Skeletal muscle cell (primary cell): ENCODE data around the gene FGF12.

ENCODE experiments used
- DNase-seq: peaks from one replicate; pipeline ENCODE4 v3.0.0-alpha.2; 2010; ENCODE audit warnings: low read depth
- H3K4me3 ChIP-seq: 2 replicates; pipeline ENCODE4 v1.5.1; 2011; ENCODE audit warnings: low read depth, mild to moderate bottlenecking, control low read depth, low read length, moderate library complexity

The FGF12 gene

GRCh38 chr3:192687488-192688152 lies 39.7 kb downstream of the FGF12 start:
- DNase-seq, result no peak
- H3K4me3 ChIP-seq, result no peak overlapping the region

- no peak for DNase-seq
- no peak overlapping the region for H3K4me3 ChIP-seq
Observed at GRCh38 chr3:192685801-192686200, 41.5 kb downstream of the FGF12 start.

- no peak overlapping the region for H3K4me3 ChIP-seq
- DNase-seq, result no peak
Observed at GRCh38 chr3:192684151-192684550, 43.2 kb downstream of the FGF12 start.

- DNase-seq, result no peak
Observed at GRCh38 chr3:192675958-192676649, 51.2 kb downstream of the FGF12 start.

GRCh38 chr3:192655628-192656027 lies 71.7 kb downstream of the FGF12 start:
- no peak for DNase-seq
- H3K4me3 ChIP-seq, result no peak overlapping the region

More at GRCh38 chr3:192675958-192676649, 51.2 kb downstream of the FGF12 start:
- H3K4me3 ChIP-seq, result no peak overlapping the region

- no peak for DNase-seq
- H3K4me3 ChIP-seq, result no peak overlapping the region
Observed at GRCh38 chr3:192655040-192655439, 72.3 kb downstream of the FGF12 start.

- no peak for DNase-seq
- H3K4me3 ChIP-seq, result no peak overlapping the region
Observed at GRCh38 chr3:192653862-192654261, 73.5 kb downstream of the FGF12 start.

- H3K4me3 ChIP-seq, result no peak overlapping the region
- no peak for DNase-seq
Observed at GRCh38 chr3:192652727-192653126, 74.6 kb downstream of the FGF12 start.

- H3K4me3 ChIP-seq, result no peak overlapping the region
- no peak for DNase-seq
Observed at GRCh38 chr3:192651836-192652512, 75.4 kb downstream of the FGF12 start.

- H3K4me3 ChIP-seq, result no peak overlapping the region
- no peak for DNase-seq
Observed at GRCh38 chr3:192645437-192645836, 81.9 kb downstream of the FGF12 start.

GRCh38 chr3:192642651-192643050 lies 84.7 kb downstream of the FGF12 start:
- no peak overlapping the region for H3K4me3 ChIP-seq
- no peak for DNase-seq

- H3K4me3 ChIP-seq, result no peak overlapping the region
- DNase-seq, result no peak
Observed at GRCh38 chr3:192641919-192642318, 85.4 kb downstream of the FGF12 start.

- no peak for DNase-seq
- H3K4me3 ChIP-seq, result no peak overlapping the region
Observed at GRCh38 chr3:192639987-192640386, 87.4 kb downstream of the FGF12 start.

- DNase-seq, result no peak
Observed at GRCh38 chr3:192637803-192638202, 89.5 kb downstream of the FGF12 start.

GRCh38 chr3:192636517-192637444 lies 90.6 kb downstream of the FGF12 start:
- no peak for DNase-seq
- H3K4me3 ChIP-seq, result no peak overlapping the region

More at GRCh38 chr3:192637803-192638202, 89.5 kb downstream of the FGF12 start:
- no peak overlapping the region for H3K4me3 ChIP-seq

- DNase-seq, result no peak
- H3K4me3 ChIP-seq, result no peak overlapping the region
Observed at GRCh38 chr3:192629429-192629828, 97.9 kb downstream of the FGF12 start.

- no peak for DNase-seq
- no peak overlapping the region for H3K4me3 ChIP-seq
Observed at GRCh38 chr3:192621909-192622308, 105.4 kb downstream of the FGF12 start.

GRCh38 chr3:192620275-192620674 lies 107.1 kb downstream of the FGF12 start:
- H3K4me3 ChIP-seq, result no peak overlapping the region

GRCh38 chr3:192611411-192611810 lies 115.9 kb downstream of the FGF12 start:
- no peak overlapping the region for H3K4me3 ChIP-seq
- DNase-seq, result no peak

More at GRCh38 chr3:192620275-192620674, 107.1 kb downstream of the FGF12 start:
- no peak for DNase-seq
